Neutrophil (primary cell): ENCODE measurements around the gene TKTL2.
"Not testable (repeated sequence)": the region's sequence is repeated elsewhere in the genome, so short reads cannot be mapped to it uniquely, and the experiment has no call there.

ENCODE experiments used
- H3K27ac ChIP-seq: fragments of 200-600 bp; sonication (generic); 2 replicates; pipeline ENCODE4 v1.5.1; 2016; ENCODE audit warnings: mild to moderate bottlenecking, moderate library complexity
- H3K27me3 ChIP-seq: fragments of 200-600 bp; sonication (generic); 2 replicates; pipeline ENCODE4 v1.6.0; 2016; ENCODE audit warnings: mild to moderate bottlenecking
- H3K36me3 ChIP-seq: fragments of 200-600 bp; sonication (generic); 2 replicates; pipeline ENCODE4 v1.5.1; 2017
- H3K4me1 ChIP-seq, 2 experiments: fragments of 200-600 bp in 1 of 2; sonication (generic) in 1 of 2; 1 replicate in 1 of 2; 2 replicates in 1 of 2; pipeline versions ENCODE4 v1.5.1 to v1.6.1; 2013 to 2016; ENCODE audit warnings: low read depth in 1 of 2, low read length in 1 of 2, mild to moderate bottlenecking in 1 of 2, moderate library complexity in 1 of 2; ENCODE audit not compliant: control insufficient read depth in 1 of 2, insufficient read depth in 1 of 2
- H3K4me3 ChIP-seq, 2 experiments: fragments of 200-600 bp in 1 of 2; sonication (generic) in 1 of 2; 1 replicate in 1 of 2; 2 replicates in 1 of 2; pipeline ENCODE4 v1.5.1; 2013 to 2016; ENCODE audit warnings: low read depth in 1 of 2, low read length in 1 of 2, mild to moderate bottlenecking in 1 of 2, moderate library complexity in 1 of 2
- H3K9me3 ChIP-seq: fragments of 200-600 bp; sonication (generic); 2 replicates; pipeline ENCODE4 v1.5.1; 2016
- TF ChIP-seq, protein P1 (sequence below): fragments of 200-600 bp; sonication (generic); IDR thresholded peaks from 2 replicates; pipeline ENCODE4 v1.5.1; 2016; ENCODE audit warnings: antibody characterized with exemption

TKTL2 gene

DNA sequence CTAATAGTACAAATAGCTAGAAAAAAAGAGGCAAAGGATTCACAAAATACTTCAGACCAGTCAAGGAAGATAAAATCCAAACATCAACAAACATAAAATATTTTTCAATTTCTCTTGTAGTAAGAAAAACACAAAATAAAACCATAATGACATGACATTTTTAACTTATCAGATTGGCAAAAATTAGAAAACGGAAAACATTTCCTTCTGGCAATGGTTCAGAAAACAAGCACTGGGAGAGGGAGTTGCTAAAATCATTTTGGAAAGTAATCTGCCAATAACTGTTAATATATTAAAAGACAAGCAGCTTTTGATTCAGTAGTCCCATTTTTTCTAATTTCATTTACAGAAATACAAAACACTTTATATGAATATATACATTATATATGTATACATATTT is 26.1 kb downstream of the TKTL2 start:
- Histone ChIP-seq H3K9me3 (no peaks in the 10 kb centered on the region), H3K36me3 (no peaks in the 10 kb centered on the region), H3K4me3 (no peak overlapping the region), H3K4me1 (no peaks in the 10 kb centered on the region), H3K27ac (no peak overlapping the region), H3K27me3 (no peaks in the 10 kb centered on the region)
- TF ChIP-seq, protein P1, sequence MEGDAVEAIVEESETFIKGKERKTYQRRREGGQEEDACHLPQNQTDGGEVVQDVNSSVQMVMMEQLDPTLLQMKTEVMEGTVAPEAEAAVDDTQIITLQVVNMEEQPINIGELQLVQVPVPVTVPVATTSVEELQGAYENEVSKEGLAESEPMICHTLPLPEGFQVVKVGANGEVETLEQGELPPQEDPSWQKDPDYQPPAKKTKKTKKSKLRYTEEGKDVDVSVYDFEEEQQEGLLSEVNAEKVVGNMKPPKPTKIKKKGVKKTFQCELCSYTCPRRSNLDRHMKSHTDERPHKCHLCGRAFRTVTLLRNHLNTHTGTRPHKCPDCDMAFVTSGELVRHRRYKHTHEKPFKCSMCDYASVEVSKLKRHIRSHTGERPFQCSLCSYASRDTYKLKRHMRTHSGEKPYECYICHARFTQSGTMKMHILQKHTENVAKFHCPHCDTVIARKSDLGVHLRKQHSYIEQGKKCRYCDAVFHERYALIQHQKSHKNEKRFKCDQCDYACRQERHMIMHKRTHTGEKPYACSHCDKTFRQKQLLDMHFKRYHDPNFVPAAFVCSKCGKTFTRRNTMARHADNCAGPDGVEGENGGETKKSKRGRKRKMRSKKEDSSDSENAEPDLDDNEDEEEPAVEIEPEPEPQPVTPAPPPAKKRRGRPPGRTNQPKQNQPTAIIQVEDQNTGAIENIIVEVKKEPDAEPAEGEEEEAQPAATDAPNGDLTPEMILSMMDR: no peak

DNA sequence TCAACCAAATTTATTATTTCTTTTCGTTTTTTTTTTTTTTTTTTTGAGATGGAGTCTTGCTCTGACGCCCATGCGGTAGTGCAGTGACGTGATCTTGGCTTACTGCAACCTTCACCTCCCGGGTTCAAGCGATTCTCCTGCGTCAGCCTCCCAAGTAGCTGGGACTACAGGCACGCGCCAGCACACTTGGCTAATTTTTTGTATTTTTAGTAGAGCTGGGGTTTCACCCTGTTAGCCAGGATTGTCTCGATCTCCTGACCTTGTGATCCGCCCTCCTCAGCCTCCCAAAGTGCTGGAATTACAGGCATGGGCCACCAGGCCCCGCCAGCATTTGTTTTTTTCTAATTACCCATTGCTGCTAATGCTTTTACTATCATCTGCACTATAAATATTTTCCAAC is 26.5 kb downstream of the TKTL2 start:
- not testable (repeated sequence) for H3K27me3 ChIP-seq, H3K9me3 ChIP-seq, H3K36me3 ChIP-seq, H3K4me3 ChIP-seq, H3K4me1 ChIP-seq, H3K27ac ChIP-seq

DNA sequence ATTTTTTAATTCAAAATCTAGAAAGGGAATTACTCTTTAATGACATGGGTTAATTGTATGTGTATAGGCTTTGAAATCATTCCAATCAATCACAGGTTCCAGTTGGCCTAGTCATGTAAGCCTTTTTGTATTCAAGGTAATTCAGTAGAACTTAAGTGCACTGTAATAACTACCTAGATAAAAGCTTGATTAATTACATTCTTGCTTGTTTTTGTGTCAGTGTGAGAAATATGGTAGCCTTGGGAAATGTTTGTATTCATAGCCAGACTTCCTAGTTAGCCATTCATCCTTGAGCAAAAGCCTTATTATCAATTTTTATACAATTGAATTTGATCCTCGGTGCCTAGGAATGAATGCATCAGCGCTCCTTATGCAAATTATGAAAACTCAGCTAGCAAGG is 33.5 kb downstream of the TKTL2 start:
- H3K27me3 ChIP-seq: no peaks in the 10 kb centered on the region
- H3K27ac ChIP-seq: no peak overlapping the region
- TF ChIP-seq, protein P1: no peak
- H3K9me3 ChIP-seq: no peaks in the 10 kb centered on the region
- H3K36me3 ChIP-seq: no peaks in the 10 kb centered on the region
- no peaks in the 10 kb centered on the region for H3K4me1 ChIP-seq
- H3K4me3 ChIP-seq: no peak overlapping the region
